ENCODE results near the gene LIN9. TPM values are rescaled to one million over a fixed set of nuclear protein-coding genes. Genes with fewer than 3 reads are reported as not detected.

Gene LIN9
- polyA plus RNA-seq, 12 donors, result 6.6 to 9.2 (median 8.5) TPM; not detected in 2

GRCh38 chr1:226324479-226324878 is 15.5 kb upstream of the LIN9 start:
- DNase-seq, result no peak

GRCh38 chr1:226322986-226323385 is 14.0 kb upstream of the LIN9 start:
- no peak for DNase-seq

GRCh38 chr1:226320930-226321329 is 12.0 kb upstream of the LIN9 start:
- no peak for DNase-seq

DNA sequence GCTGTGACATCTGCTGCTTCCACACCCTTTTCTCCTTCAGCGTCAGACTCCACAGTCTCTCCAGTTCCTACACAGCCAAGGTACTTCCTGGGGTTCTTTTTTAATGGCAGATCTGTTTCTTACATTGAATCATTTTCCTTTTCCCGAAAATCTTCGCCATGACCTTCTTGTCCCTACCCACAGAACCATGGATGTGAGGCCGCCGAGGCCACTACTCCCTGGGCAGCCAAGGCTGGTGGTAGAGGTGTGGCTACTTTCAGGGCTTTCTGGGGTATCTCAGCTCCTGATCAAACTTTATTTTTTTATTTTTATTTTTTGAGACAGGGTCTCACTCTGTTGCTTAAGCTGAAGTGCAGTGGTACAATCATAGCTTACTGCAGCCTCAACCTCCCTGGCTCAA is 9.5 kb upstream of the LIN9 start:
- no peak for DNase-seq

GRCh38 chr1:226314055-226314454 is 5.1 kb upstream of the LIN9 start:
- no peak for DNase-seq

GRCh38 chr1:226312065-226312464 is 3.1 kb upstream of the LIN9 start:
- no peak for DNase-seq

GRCh38 chr1:226311376-226311775 is 2.4 kb upstream of the LIN9 start:
- no peak for DNase-seq

DNA sequence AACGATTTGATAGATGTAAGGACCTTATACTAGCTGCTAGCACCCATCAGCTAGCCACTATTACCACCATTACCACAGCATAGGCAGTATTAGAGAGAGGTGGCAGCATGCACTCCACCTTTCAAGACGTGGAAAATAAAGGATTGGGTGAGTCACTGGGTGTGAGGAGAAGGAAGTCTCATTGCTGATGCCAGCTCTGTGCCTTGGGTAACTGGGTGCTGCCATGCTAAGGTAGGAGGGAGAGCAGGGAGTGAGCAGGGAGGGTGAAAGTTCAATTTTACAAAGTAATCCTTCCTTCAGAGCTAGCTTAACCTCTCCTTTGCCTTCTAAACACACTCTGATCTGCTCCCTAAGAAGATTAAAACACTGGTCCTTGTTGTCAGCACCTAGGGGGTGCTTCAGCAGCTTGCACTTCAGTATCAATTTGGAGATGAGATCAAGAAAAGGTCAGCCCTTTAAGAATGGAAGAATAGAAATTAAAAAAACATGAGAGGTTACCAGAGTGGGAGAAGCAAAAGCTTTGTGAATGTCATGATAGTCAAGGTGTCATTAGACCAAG is 1.8 kb upstream of the LIN9 start:
- DNase-seq, result no peak

GRCh38 chr1:226310245-226310540 is 1.2 kb upstream of the LIN9 start:
- no peak for DNase-seq

DNA sequence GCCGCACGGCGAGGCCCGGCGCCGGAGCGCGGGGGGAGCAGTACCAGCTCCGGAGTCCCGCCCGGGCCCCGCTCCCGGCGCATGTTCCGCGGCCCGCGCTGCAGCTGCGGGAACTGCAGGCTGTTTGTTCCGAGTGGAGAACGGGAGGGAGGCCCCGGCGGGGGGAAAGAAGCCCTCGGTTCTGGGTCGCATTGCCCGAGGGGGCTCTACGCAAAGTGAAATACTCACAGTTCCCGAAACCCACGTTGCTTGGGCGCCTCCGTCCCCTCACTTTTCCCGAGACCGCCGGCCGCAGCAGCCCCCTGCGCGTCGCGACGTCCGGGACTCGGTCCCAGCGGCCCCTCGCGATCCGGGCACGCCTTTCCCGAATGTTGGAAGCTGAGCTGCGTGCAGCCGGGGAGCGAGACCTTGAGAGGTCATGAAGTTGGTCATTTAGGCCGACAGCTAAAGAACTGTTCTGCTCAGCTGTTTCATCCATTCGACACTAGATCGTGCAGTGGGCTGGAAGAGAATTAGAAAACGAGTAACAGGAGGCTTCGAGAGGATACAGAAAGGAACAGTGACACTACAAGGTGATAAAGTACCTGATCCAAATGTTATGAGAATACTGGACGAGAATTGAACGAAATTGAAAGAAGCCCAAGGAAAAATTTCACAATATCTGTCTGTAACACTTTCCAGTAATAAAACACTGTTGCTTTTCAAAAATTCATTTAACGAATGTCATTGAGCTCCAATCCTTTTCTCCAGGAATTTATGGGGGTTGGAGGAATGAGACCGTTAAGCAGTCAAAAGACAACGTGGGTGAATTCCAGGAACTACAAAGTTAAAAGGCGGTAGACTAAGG is 657 bp upstream of the LIN9 start:
- peak; percentile 52 for DNase-seq

GRCh38 chr1:226308166-226308722 is 720 bp downstream of the LIN9 start:
- peak; percentile 7 for DNase-seq

DNA sequence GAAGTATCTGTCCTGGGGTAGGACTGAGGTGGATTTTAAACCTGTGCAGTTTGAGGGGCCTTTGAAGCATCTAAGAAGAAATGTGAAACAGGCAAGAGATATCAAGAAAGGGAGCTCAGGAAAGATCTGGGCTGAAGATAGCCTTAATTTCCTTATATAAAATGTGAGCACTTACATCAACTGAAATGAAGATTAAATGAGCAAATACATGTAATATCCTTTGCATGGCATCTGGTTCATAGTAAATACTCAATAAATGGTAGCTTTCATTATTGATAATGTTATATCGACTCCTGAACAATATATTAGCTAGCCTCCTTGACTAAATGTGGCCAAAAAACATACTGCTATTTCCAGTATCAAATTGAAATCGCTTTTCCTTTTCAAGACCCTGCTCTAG is 2.5 kb downstream of the LIN9 start:
- no peak for DNase-seq

DNA sequence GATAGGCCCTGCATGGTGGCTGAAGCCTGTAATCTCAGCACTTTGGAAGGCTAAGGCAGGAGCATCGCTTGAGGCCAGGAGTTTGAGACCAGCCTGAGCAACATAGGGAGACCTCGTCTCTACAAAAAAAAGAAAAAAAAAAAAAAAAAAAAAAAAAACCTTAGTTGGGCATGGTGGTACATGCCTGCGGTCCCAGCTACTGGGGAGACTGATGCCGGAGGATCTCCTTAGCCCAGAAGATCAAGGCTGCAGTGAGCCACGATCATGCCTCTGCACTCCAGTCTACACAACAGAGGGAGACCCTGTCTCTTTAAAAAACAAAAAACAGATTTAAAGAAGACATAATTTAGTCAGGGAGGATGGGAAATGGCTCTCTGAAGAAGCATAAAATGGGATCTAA is 3.8 kb downstream of the LIN9 start:
- no peak for DNase-seq

DNA sequence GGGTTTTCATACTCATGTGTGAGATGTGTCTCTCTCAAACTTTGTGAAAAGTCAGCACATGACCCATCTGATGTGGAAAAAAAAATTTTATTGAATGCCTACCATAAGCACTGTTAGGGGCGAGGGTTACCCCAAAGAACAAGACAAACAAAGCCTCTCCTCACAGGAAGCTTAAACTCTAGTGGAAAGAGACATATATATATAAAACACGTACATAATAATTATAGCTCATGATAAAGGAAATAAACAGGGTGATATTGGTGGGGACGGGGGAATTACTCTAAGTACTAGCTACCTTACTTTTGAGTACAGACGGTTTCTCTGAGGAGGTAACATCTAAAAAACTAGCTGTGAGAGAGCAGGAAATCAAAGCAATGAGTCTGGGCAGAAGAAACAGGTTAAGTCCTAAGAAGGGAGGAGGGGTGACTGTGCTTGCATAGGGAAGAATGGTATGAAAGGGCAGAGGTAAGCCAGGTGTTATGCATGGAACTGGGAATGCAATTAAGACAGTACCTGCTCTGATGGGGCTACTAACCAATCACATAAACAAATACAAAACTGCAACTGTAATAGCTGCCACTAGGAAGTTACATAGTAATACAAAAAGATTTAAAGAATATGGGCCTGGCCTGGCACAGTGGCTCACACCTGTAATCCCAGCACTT is 4.5 kb downstream of the LIN9 start:
- DNase-seq, result no peak

GRCh38 chr1:226302731-226303130 is 6.2 kb downstream of the LIN9 start:
- DNase-seq, result no peak

DNA sequence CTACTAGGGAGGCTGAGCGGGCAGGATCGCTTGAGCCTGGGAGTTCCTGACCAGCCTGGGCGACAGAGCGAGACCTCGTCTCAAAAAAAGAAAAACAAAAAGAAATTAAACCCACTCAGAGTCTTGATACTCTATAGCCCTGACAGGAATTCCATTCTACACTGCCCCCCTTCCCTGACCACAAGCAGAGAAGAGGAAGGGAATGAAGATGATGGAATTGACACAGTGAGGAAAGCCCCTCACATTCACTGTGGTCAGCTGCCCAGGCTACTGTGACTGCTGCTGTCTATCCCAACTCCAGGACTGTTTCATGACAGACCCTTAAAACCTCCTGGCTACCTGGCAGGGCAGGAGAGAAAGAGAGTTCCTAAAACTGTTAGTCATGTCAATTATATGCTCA is 12.1 kb downstream of the LIN9 start:
- no peak for DNase-seq

- no peak for DNase-seq
Measured at GRCh38 chr1:226293553-226293920, 15.4 kb downstream of the LIN9 start.

- no peak for DNase-seq
Measured at GRCh38 chr1:226292874-226293552, 16.0 kb downstream of the LIN9 start.

DNA sequence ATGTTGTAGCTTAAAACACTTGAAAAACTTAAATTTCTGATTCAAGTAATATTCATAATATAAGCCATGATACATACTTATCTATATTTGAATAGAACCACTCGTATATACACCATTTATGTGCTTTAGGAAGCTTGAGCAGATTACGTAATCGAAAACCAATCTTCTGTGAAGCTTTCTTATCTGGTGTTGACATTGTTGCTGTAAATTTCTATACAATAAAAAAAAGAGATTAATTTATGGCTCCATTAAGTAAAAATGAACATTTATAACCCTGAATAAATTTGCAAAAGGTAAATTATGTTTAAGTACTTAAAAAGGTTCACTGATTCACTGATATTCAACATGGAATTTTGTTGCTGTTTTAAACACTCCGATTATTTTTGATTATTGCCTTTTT is 21.4 kb downstream of the LIN9 start:
- no peak for DNase-seq

GRCh38 chr1:226281058-226281457 is 27.9 kb downstream of the LIN9 start:
- DNase-seq, result no peak

DNA sequence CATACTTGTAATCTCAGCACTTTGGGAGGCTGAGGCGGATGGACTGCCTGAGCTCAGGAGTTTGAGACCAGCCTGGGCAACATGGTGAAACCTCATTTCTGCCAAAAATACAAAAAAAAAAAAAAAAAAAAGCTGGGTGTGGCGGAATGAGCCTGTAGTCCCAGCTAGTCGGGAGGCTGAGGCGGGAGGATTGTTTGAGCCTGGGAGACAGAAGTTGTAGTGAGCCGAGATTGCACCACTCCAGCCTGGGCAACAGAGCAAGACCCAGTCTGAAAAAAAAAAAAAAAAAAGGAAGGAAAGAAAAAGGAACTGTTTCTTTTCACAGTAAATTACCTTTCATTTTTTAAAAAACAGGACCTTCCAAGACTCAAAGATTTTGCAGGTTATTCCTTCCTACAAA is 29.5 kb downstream of the LIN9 start:
- no peak for DNase-seq

DNA sequence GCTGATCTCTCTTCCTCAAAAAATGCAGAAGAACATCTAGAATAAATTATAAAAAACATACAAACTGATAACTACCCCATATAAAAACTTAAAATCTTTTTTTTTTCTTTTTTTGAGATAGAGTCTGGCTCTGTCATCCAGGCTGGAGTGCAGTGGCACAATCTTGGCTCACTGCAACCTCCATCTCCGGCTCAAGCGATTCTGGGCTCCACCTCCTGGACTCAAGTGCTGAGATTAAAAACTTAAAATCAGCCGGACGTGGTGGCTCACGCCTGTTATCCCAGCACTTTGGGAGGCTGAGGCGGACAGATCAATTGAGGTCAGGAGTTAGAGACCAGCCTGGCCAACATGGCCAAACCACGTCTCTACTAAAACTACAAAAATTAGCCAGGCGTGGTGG is 31.1 kb downstream of the LIN9 start:
- no peak for DNase-seq

GRCh38 chr1:226276987-226277386 is 32.0 kb downstream of the LIN9 start:
- DNase-seq, result no peak
